GM19372 (cell line): ENCODE measurements around the gene MTCL1.
A peak's percentile ranks its signal among the peaks of the same experiment; 100 is the strongest.

Experiments
- ATAC-seq: cut with Tn5 transposase; IDR thresholded peaks from one replicate; pipeline ENCODE4 v1.9.1; 2021; ENCODE audit warnings: mild to moderate bottlenecking, low read depth, moderate library complexity; ENCODE audit not compliant: unreplicated experiment

MTCL1 gene

GRCh38 chr18:8686611-8687010, 18.7 kb upstream of the MTCL1 start:
- ATAC-seq: no peak

GRCh38 chr18:8688216-8688800, 17.0 kb upstream of the MTCL1 start:
- no peak for ATAC-seq

- ATAC-seq: no peak
Measured at GRCh38 chr18:8688816-8689215, 16.5 kb upstream of the MTCL1 start.

DNA sequence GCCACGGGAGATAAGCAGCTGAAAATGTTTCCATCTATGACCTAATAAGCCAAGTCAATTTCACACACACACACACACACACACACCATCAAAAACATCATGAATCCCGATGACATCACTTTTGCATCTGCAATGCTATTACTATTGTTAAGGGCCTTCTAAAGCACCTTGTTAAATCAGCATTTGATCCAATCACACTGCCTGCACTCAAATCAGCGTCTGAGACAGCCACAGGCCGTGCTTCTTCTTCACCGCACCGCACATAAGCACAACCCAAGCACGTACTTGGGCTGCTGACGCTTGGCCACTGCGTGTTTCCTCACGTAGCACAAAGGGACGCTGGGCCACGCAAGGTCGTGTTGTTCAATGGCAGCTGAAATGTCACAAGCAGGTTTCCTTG, 15.8 kb upstream of the MTCL1 start:
- ATAC-seq: no peak

GRCh38 chr18:8694891-8695290, 10.5 kb upstream of the MTCL1 start:
- ATAC-seq: no peak

DNA sequence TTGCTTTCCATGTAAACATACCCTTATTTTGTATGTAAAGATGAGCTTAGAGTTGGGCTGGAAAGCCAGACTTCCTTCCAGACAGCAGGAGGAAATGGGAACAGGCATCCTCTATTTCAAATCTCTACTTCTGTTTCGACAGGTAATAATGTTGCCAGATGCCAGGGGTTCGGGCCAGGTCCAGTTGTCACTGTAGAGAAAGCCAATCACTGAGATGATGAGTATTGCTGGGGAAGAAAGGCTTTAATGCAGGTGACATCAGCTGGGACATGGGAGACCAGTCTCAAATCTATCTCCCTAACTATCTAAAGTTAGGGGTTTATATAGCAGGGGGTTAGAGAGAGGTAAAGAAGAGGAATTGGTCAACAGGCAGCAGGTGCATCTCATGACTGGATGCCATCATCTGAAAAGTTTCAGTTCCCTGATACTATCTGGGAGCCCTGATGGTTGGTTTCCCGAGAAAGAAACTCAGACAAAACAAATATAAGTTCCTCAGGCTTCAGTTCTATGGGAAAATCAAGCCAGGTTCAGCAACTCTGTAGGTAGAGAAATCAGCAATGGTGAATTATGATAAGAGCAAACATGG, 9.3 kb upstream of the MTCL1 start:
- ATAC-seq: no peak

DNA sequence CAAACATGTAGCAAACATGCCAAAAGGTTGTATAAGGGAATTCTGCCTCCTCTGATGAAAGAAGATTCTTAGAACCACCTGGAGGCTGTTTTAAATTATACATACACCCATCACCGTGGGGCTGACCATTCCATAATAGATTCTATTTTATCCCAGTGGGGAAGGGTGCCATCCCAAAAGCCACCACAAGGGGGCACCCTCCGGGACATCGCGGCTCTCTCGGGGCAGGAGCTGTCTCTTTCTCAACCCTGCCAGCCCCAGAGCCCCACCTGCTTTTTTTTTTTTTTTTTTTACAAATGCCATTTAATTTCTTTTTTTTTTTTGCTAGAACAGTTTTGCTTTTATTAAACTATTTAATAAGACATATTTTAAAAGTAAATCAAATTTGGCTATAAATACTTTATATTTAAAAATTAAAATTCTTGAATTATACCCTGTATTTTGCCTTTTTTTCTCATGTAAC, 8.6 kb upstream of the MTCL1 start:
- ATAC-seq: peak; percentile 77

DNA sequence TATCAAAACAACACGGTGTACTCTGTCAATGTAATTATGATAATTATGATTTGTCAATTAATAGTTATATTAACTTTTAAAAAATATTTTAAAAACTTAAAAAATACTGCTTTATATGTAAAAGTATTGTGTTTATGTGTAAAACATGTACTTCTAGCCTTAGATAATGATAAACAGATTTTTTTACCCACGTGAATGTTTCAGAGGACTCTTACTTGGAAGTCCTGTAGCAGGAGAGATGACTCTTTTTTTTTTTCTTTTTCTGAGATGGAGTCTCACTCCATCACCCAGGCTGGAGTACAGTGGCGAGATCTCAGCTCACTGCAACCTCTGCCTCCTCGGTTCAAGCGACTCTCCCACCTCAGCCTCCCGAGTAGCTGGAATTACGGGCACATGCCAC, 6.2 kb upstream of the MTCL1 start:
- no peak for ATAC-seq

DNA sequence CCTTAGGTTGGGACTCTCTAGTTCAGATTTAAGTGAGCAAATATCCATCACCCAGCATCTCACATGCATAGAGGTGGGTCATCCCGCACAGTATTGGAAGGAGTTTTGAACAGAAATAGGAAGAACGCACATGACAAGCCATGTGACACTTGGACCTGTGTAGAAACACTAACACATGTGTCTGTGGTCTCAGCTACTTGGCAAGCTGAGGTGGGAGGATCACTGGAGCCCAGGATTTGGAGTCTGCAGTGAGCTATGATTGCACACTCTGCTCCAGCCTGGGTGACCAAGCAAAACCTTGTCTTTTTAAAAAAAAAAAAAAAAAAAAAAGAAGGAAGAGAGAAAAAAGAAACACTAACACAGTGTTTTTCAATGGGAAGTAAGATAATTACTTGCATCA, 5.4 kb upstream of the MTCL1 start:
- ATAC-seq: no peak

DNA sequence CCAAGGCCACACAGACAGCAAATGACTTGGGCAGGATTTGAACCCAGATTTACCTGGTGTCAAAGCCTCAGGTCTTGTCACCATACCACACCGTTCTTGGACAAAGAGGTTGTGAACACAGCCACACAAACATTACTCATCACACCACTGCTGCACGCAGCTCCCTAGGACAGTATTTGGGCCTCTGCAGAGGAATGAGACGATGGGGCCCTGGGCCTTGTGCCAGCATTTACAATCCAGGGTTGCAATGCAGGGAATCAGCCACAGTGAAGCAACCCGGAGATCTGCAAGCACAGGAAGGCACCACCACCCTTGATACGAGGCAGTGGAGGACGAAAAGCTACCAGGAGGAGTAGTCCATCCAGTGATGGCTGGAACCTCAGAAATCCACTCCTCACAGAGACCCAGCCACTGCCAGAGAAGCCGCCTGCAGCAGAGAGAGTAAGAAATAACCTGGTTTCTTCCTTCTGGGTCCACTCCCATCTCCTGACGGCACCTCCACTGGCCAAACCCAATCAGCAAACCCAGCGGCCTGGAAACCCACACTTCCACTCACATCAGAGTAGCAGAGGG, 3.7 kb upstream of the MTCL1 start:
- no peak for ATAC-seq

GRCh38 chr18:8702668-8703067, 2.7 kb upstream of the MTCL1 start:
- ATAC-seq: no peak

- ATAC-seq: no peak
Measured at GRCh38 chr18:8703092-8703709, 2.2 kb upstream of the MTCL1 start.

- no peak for ATAC-seq
Measured at GRCh38 chr18:8703781-8704301, 1.5 kb upstream of the MTCL1 start.

DNA sequence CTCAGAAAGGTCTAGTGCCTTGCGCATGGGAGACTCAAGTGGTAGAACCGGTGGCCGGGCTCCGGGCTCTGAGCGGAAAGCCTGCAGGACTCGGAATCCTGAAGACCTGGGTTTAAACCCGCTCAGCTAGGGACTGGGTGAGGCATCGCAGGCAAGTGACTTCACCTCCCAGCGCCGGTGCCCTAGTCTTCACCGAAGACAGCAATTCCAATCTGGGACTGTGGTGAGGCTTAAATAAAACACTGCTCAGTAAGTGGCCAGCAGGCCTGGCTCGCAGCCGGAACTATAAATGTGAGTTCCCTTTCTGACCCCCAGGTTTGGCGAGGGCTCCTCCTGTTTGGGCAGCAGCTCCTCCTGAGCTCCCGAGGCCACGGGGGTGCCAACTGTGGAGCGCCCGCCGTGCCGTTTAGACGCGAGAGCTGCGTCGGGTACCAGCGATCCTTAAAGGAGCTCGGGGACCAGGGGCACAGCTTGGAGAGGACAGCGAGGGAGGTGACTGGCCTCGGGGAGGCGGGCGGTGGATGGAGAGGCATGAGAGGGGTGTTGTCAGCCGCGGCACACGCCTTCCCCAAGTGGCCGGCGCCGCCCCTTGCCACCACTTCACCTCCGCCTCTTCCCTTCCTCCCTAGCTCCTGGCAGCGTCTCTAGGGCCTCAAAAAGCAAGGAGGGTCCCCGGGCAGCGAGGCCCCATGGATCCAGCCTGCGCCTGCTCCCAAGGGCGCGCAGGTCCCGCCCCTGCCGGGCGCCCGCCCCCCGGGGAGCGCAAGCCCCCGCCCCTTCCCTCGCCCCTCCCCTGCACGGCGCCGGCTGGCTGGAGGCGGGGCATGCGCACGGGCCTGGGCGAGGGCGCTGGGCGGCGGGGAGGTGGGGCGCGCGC, 757 bp upstream of the MTCL1 start:
- peak; percentile 85 for ATAC-seq

DNA sequence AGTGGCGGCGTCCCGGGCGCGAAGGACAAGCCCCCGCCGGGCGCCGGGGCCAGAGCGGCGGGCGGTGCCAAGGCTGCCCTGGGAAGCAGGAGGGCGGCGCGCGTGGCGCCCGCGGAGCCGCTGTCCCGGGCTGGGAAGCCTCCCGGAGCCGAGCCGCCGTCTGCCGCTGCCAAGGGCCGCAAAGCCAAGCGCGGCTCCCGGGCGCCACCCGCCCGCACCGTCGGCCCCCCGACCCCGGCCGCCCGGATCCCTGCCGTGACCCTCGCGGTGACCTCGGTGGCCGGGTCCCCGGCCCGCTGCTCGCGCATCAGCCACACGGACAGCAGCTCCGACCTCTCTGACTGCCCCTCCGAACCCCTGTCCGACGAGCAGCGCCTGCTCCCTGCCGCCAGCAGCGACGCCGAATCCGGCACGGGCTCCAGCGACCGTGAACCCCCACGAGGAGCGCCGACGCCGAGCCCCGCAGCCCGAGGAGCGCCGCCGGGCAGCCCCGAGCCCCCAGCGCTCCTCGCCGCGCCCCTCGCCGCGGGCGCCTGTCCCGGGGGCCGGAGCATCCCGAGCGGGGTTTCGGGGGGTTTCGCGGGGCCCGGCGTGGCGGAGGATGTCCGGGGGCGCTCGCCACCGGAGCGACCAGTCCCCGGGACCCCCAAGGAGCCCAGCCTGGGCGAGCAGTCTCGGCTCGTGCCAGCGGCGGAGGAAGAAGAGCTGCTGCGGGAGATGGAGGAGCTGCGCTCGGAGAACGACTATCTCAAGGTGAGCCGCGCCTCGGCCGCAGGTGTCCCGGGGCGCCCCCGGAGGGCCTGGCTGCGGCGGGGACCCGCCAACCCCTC, 820 bp downstream of the MTCL1 start:
- ATAC-seq: peak; percentile 6

DNA sequence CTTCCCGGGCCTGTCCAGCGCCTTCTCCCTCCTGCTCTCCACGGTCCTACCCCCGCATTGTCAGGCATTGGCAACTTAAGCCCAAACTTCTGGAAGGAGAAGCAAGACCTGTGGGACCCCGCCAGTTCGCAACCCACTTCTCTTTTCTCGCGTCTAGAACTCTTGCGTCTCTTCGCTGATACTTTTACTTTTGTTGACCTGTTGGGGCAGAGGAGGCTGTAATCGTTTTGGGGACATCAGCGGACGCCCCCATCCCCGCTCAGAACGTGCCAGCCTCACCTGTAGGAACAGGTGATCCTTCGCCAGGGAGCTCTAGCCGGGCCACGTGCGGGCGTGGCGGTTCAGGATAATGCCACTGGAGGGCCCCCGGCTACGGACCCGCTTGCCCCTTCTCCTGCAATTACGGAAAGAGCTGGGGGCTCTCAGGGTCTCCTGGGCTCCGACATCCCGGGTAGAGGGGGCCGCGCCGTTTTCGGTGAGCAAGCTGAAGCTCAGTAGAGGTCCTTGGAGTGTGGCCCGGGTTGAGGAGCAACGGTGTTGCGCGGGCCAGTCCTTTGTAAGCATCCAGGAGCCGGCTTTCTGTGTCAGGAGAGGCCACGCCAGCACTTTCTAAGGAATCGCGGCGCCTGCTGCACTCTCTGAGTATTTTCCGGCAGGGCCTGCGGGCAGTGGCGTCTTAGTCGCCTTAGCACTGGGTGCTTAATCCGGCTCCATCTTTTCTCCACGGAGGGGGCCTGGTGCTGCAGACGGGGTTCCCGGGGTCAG, 1.6 kb downstream of the MTCL1 start:
- ATAC-seq: no peak

DNA sequence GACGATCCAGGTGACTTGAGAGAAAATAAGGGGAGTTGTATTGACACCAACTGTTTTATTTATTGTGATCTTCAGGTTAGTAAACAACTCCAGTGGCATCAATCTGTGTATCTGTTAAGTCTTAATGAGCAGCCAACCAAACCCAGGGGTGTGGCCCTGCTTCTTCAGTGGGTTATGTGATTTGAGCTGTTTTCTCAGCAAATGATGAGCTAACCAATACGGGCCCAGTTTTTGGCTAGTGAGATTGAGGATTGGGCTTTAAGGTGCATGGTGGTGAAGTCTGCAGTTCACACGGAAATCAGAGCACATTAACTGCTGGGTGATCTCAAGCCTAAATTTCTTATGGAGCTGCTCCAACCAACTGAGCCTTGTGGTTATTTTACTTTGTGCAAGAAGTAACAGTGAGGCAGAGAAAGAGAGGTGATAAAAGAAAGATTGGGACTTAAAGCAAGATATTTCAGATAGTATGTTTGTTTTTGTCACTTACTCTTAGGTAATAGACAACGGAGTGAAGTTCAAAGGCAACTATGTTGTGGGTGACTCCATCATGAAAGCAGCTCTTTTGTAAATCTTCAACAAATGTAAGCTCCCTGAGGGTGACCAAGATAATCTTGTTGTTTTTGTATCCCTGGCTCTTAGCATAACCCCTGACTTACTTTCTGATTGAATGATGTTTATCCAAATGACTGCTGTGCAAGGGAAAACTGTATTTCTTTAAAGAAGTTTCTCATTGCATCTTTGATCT, 2.4 kb downstream of the MTCL1 start:
- ATAC-seq: no peak

- ATAC-seq: no peak
Measured at GRCh38 chr18:8708670-8709069, 3.3 kb downstream of the MTCL1 start.
